Mucosa of descending colon (tissue), 3 donors: Measurements from ENCODE around the gene MCUR1. TPM values are rescaled to one million over a fixed set of nuclear protein-coding genes. Genes with fewer than 3 reads are reported as not detected.

ENCODE experiments used
- ATAC-seq: fragments of 200-7000 bp; cut with Tn5 transposase; one replicate; pipeline ENCODE4 v1.9.1; 2020; ENCODE audit warnings: mild to moderate bottlenecking, moderate library complexity
- DNase-seq, 3 donors: peaks; one replicate each; pipeline ENCODE4 v3.0.0-alpha.2; 2020
- H3K36me3 ChIP-seq: fragments of 200-600 bp; one replicate; pipeline ENCODE4 v1.8.0; 2021; ENCODE audit warnings: low read depth, mild to moderate bottlenecking
- H3K4me1 ChIP-seq: fragments of 200-600 bp; one replicate; pipeline ENCODE4 v1.8.0; 2021; ENCODE audit warnings: low read depth, mild to moderate bottlenecking
- H3K4me3 ChIP-seq: fragments of 200-600 bp; one replicate; pipeline ENCODE4 v1.8.0; 2021; ENCODE audit warnings: mild to moderate bottlenecking
- H3K9me3 ChIP-seq: fragments of 200-600 bp; one replicate; pipeline ENCODE4 v1.8.0; 2021; ENCODE audit warnings: mild to moderate bottlenecking
- intact Hi-C, 2 donors: fragments of 100-400 bp; cut with DNase I in 1 of 2; cut with micrococcal nuclease in 1 of 2; formaldehyde crosslinking; loops; one replicate each; pipeline versions ENCODE4 v1.11.0 to v1.11.1; 2022; cut with DNase I, micrococcal nuclease
- total RNA-seq, 3 donors: library from RNA; stranded (reverse); fragmentation: NEBNext Ultra II Directional in 2 of 3; extraction: Animal tissue kit (Norgen Biotek cat#: 25700) in 2 of 3; gene quantifications; one replicate each; pipeline versions ENCODE4 v1.2.1 to v1.2.4, GENCODE V29; 2021 to 2023
- TF ChIP-seq, protein P1 (sequence below): fragments of 200-600 bp; IDR thresholded peaks from one replicate; pipeline ENCODE4 v1.8.0; 2022; ENCODE audit warnings: antibody characterized with exemption, mild to moderate bottlenecking
- donor health status: DM: no; HTN: no; CAD: no; lungs with moderate emphysema.
- donor health status: DM: no; HTN: no; CAD: no.
- donor health status: DM: no; HTN: yes; CAD: no.

The MCUR1 gene
- total RNA-seq, 3 donors from 2014 or later: 26.2 to 45.4 (median 33.6) TPM

DNA sequence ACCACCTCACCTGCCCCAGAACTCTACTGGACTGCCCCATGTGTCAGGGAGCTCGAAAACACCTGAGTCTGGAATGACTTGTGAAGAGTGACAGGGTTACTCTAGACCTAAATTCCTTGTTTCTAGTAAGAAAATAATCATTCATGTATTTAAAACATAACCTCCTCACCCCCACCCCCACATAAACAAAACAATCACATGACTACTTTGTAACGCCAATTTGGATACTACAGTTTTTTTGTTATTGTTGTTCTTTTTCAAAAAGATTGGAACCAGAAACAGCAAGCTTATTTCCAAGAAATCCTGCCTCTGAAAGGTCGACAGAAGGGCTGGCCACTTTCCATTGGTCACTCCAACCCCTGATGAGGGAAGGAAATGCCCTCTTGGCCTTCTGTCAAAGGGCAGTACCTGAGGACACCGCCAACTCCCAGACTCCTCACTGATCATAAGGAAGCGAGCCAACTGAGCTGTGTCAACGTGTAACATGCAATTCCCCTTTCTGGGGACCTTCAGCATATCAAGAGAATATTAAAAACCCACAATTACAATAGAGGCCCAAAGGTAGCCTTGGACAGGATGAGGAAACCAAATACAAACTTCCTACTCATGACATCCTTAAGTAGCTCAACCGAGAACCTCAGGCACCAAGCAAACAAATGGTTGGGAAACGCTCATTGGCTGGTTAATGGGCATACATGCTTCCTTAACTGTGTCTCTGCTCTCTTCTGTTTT lies 2.6 kb downstream of the MCUR1 start:
- TF ChIP-seq, protein P1, sequence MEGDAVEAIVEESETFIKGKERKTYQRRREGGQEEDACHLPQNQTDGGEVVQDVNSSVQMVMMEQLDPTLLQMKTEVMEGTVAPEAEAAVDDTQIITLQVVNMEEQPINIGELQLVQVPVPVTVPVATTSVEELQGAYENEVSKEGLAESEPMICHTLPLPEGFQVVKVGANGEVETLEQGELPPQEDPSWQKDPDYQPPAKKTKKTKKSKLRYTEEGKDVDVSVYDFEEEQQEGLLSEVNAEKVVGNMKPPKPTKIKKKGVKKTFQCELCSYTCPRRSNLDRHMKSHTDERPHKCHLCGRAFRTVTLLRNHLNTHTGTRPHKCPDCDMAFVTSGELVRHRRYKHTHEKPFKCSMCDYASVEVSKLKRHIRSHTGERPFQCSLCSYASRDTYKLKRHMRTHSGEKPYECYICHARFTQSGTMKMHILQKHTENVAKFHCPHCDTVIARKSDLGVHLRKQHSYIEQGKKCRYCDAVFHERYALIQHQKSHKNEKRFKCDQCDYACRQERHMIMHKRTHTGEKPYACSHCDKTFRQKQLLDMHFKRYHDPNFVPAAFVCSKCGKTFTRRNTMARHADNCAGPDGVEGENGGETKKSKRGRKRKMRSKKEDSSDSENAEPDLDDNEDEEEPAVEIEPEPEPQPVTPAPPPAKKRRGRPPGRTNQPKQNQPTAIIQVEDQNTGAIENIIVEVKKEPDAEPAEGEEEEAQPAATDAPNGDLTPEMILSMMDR: no peak
- ATAC-seq: peak; percentile 32

GRCh38 chr6:13810688-13811446 lies 3.5 kb downstream of the MCUR1 start:
- DNase-seq: peak in 1 of 3 donors; percentile 27
- TF ChIP-seq, protein P1: no peak
- no peaks in the 10 kb centered on the region for H3K9me3 ChIP-seq
- peaks cover 46% of the 10 kb centered on the region for H3K4me1 ChIP-seq
- no peak overlapping the region for H3K4me3 ChIP-seq
- intact Hi-C loops: no loop called here
- ATAC-seq: peak; percentile 52
- H3K36me3 ChIP-seq: no peaks in the 10 kb centered on the region

More for the DNA sequence above, 2.6 kb downstream of the MCUR1 start:
- no peaks in the 10 kb centered on the region for H3K9me3 ChIP-seq
- H3K4me3 ChIP-seq: no peak overlapping the region
- H3K4me1 ChIP-seq: peaks cover 46% of the 10 kb centered on the region
- no peaks in the 10 kb centered on the region for H3K36me3 ChIP-seq
- intact Hi-C loops: no loop called here
- DNase-seq: peak in 2 of 3 donors; percentile 39 to 50

GRCh38 chr6:13808801-13809200 lies 5.6 kb downstream of the MCUR1 start:
- ATAC-seq: no peak
- TF ChIP-seq, protein P1: no peak

GRCh38 chr6:13807696-13808095 lies 6.7 kb downstream of the MCUR1 start:
- no peaks in the 10 kb centered on the region for H3K9me3 ChIP-seq
- intact Hi-C loops: no loop called here
- no peak overlapping the region for H3K4me3 ChIP-seq
- H3K36me3 ChIP-seq: no peaks in the 10 kb centered on the region
- DNase-seq: no peak
- TF ChIP-seq, protein P1: no peak
- H3K4me1 ChIP-seq: peaks cover 32% of the 10 kb centered on the region
- ATAC-seq: no peak

More at GRCh38 chr6:13808801-13809200, 5.6 kb downstream of the MCUR1 start:
- H3K36me3 ChIP-seq: no peaks in the 10 kb centered on the region
- no peak for DNase-seq
- intact Hi-C loops: no loop called here
- H3K9me3 ChIP-seq: no peaks in the 10 kb centered on the region
- no peak overlapping the region for H3K4me3 ChIP-seq
- peaks cover 38% of the 10 kb centered on the region for H3K4me1 ChIP-seq

DNA sequence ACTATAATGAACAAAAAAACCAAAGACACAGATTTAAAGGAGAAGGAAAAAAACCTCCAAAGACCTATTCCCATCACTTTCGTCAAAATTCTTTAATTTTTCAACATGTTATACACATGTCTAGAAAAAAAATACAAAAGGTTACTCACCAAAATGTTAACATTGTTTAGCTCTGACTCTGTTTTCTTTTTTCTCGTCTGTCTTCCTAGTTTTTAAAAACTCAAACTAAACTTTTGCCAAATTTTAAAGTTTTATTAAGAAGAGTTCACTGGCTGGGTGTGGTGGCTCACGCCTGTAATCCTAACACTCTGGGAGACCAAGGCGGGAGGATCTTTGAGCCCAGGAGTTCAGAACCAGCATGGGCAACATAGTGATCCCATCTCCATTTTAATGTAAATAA lies 10.8 kb downstream of the MCUR1 start:
- ATAC-seq (no peak), DNase-seq (no peak)
- intact Hi-C loops: no loop called here
- TF ChIP-seq, protein P1: no peak
- H3K36me3 ChIP-seq: no peaks in the 10 kb centered on the region
- H3K4me1 ChIP-seq: no peaks in the 10 kb centered on the region
- H3K9me3 ChIP-seq: no peaks in the 10 kb centered on the region
- H3K4me3 ChIP-seq: no peak overlapping the region
